Neural cell (in vitro differentiated cells): ENCODE results near the gene SH3BGRL.

ENCODE experiments used
- CTCF ChIP-seq: fragments of 450-650 bp; IDR thresholded peaks from 2 replicates; pipeline ENCODE4 v1.5.1; 2014; ENCODE audit warnings: antibody characterized with exemption, mild to moderate bottlenecking, moderate library complexity; ENCODE audit not compliant: poor library complexity, severe bottlenecking
- EZH2 ChIP-seq: fragments of 200-600, 300-800 bp; shearing (Covaris generic), sonication (generic); IDR thresholded peaks from 2 replicates; pipeline ENCODE4 v1.6.1; 2014; ENCODE audit warnings: antibody characterized with exemption, low read length, borderline replicate concordance, mild to moderate bottlenecking; ENCODE audit not compliant: insufficient read depth, poor library complexity, severe bottlenecking
- POLR2AphosphoS5 ChIP-seq: IDR thresholded peaks from 2 replicates; pipeline ENCODE4 v1.6.1; 2012
- TAF1 ChIP-seq: IDR thresholded peaks from 2 replicates; pipeline ENCODE4 v1.6.1; 2012; ENCODE audit warnings: low read depth

- TF ChIP-seq CTCF (no peak), TAF1 (no peak), POLR2AphosphoS5 (no peak), EZH2 (no peak)
Measured at GRCh38 chrX:81208916-81209315, 7.0 kb downstream of the SH3BGRL start.
